HepG2 (cell line): ENCODE data around the gene CD248. TPM values are rescaled to one million over a fixed set of nuclear protein-coding genes. Genes with fewer than 3 reads are reported as not detected.

Experiments used
- ARNT ChIP-seq: fragments of 450-650 bp; IDR thresholded peaks from 2 replicates; pipeline ENCODE4 v1.6.1; 2017
- CENPX ChIP-seq: sonication (generic); formaldehyde crosslinking; IDR thresholded peaks from 2 replicates; pipeline ENCODE4 v1.9.0; 2021; ENCODE audit warnings: mild to moderate bottlenecking, missing genetic modification reagents, moderate library complexity
- E2F2 ChIP-seq: sonication (generic); formaldehyde crosslinking; IDR thresholded peaks from 2 replicates; pipeline ENCODE4 v1.4.0; 2020; ENCODE audit warnings: missing genetic modification reagents, borderline replicate concordance
- KLF15 ChIP-seq: sonication (generic); formaldehyde crosslinking; IDR thresholded peaks from 2 replicates; pipeline ENCODE4 v1.8.1; 2023; ENCODE audit warnings: borderline replicate concordance, mild to moderate bottlenecking, inconsistent platforms, missing genetic modification reagents, mixed read lengths
- MLXIP ChIP-seq: sonication (generic); formaldehyde crosslinking; IDR thresholded peaks from 2 replicates; pipeline ENCODE4 v1.9.0; 2021; ENCODE audit warnings: missing genetic modification reagents, borderline replicate concordance
- NCOA5 ChIP-seq: sonication (generic); formaldehyde crosslinking; IDR thresholded peaks from 2 replicates; pipeline ENCODE4 v1.4.0; 2020; ENCODE audit warnings: missing genetic modification reagents
- NFE2L2 ChIP-seq: fragments of 150-350 bp; IDR thresholded peaks from 2 replicates; pipeline ENCODE4 v1.6.1; 2014; ENCODE audit warnings: low read length
- PCBP1 ChIP-seq: fragments of 200-400 bp; formaldehyde crosslinking; IDR thresholded peaks from 2 replicates; pipeline ENCODE4 v1.6.1; 2017; ENCODE audit warnings: mild to moderate bottlenecking, low read depth, low read length, borderline replicate concordance
- SIX1 ChIP-seq: sonication (generic); formaldehyde crosslinking; IDR thresholded peaks from 2 replicates; pipeline ENCODE4 v1.4.0; 2020; ENCODE audit warnings: missing genetic modification reagents, borderline replicate concordance
- SYNCRIP ChIP-seq: fragments of 200-400 bp; formaldehyde crosslinking; IDR thresholded peaks from 2 replicates; pipeline ENCODE4 v1.6.1; 2018; ENCODE audit warnings: mild to moderate bottlenecking, low read depth, low read length; ENCODE audit not compliant: insufficient read depth
- TRAFD1 ChIP-seq: sonication (generic); formaldehyde crosslinking; IDR thresholded peaks from 2 replicates; pipeline ENCODE4 v1.5.1; 2020; ENCODE audit warnings: missing genetic modification reagents, mild to moderate bottlenecking, borderline replicate concordance
- ZFP37 ChIP-seq: sonication (generic); formaldehyde crosslinking; IDR thresholded peaks from 2 replicates; pipeline ENCODE4 v1.4.0; 2020; ENCODE audit warnings: missing genetic modification reagents, borderline replicate concordance
- ZFP82 ChIP-seq: sonication (generic); formaldehyde crosslinking; IDR thresholded peaks from 2 replicates; pipeline ENCODE4 v1.5.1; 2020; ENCODE audit warnings: mild to moderate bottlenecking, missing genetic modification reagents, borderline replicate concordance
- ZNF281 ChIP-seq: sonication (generic); formaldehyde crosslinking; IDR thresholded peaks from 2 replicates; pipeline ENCODE4 v1.4.0; 2020; ENCODE audit warnings: missing genetic modification reagents, borderline replicate concordance
- polyA plus RNA-seq, 8 experiments: library from polyadenylated mRNA; depleted of rRNA in 3 of 8; stranded (reverse) in 7 of 8; unstranded in 1 of 8; fragments of >200 nt; fragmentation: Illumina TruSeq in 4 of 8; extraction: Trizol in 4 of 8; gene quantifications; 2 replicates each; pipeline versions ENCODE4 v1.2.1 to v1.2.3, GENCODE V29; 2011 to 2016; ENCODE audit warnings: low read depth in 4 of 8, missing spikeins in 1 of 8, mixed read lengths in 1 of 8; ENCODE audit not compliant: insufficient read depth in 1 of 8
- total RNA-seq, 5 experiments: library from RNA; depleted of rRNA; stranded (reverse); fragments of >200 nt; fragmentation: Illumina TruSeq; extraction: Trizol; gene quantifications; 2 replicates each; pipeline ENCODE4 v1.2.3, GENCODE V29; 2016; ENCODE audit warnings: low read depth in 1 of 5
- TF ChIP-seq, protein P1 (sequence below): sonication (generic); formaldehyde crosslinking; IDR thresholded peaks from 2 replicates; pipeline ENCODE4 v1.5.0; 2020; ENCODE audit warnings: missing genetic modification reagents
- TF ChIP-seq, protein P2 (sequence below): sonication (generic); formaldehyde crosslinking; IDR thresholded peaks from 2 replicates; pipeline ENCODE4 v1.4.0; 2020; ENCODE audit warnings: missing genetic modification reagents

The CD248 gene
- total and polyA plus RNA-seq, 2 of the 13 experiments (the other 11 are each of a cell fraction or from before 2014, with no cell fraction given) = 0.25 to 0.35 TPM

DNA sequence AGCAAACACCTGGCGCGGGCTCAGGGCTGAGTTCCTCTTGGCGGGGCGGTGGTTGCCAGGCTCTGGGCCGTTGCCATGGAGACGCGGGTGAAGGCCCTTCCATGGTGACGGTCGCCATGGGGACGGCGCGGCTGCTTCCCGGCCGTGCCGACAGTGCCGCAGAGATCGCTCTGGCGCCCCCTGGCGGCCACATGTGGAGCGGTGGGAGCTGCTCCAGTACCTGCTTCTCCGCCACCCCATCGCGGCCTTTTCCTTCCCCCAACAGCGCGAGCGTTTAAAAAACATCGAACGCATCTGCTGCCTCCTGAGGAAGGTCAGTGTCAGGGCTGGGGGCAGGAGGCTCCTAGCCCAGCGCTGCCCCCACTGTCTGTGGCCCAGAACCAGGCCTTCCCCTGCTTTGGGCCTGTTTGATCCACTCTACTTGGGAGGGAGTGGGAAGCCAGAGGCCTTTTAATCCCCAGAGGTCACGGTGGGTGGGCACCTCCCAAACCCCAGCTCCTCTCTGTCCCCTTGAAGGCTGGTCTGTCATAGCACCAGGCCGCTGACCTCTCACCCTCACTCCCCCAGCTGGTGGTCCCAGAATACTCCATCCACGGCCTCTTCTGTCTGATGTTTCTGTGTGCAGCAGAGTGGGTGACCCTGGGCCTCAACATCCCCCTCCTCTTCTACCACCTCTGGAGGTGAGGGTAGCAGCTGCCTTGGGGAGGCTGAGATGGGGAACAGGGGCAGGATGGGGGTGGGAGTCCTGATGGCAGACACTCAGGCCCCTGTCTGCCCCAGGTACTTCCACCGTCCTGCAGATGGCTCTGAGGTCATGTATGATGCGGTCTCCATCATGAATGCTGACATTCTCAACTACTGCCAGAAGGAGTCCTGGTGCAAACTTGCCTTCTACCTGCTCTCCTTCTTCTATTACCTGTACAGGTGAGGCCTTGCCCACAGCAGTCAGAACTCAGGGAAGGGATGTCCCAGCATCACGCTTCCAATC lies 34.1 kb downstream of the CD248 start (continued):
- no peak for TF ChIP-seq ARNT
- no peak for TF ChIP-seq KLF15
- TF ChIP-seq, protein P1, sequence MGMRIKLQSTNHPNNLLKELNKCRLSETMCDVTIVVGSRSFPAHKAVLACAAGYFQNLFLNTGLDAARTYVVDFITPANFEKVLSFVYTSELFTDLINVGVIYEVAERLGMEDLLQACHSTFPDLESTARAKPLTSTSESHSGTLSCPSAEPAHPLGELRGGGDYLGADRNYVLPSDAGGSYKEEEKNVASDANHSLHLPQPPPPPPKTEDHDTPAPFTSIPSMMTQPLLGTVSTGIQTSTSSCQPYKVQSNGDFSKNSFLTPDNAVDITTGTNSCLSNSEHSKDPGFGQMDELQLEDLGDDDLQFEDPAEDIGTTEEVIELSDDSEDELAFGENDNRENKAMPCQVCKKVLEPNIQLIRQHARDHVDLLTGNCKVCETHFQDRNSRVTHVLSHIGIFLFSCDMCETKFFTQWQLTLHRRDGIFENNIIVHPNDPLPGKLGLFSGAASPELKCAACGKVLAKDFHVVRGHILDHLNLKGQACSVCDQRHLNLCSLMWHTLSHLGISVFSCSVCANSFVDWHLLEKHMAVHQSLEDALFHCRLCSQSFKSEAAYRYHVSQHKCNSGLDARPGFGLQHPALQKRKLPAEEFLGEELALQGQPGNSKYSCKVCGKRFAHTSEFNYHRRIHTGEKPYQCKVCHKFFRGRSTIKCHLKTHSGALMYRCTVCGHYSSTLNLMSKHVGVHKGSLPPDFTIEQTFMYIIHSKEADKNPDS (CRISPR knock-in tag) = no peak
- TF ChIP-seq MLXIP (CRISPR knock-in tag) = no peak
- TF ChIP-seq TRAFD1 (CRISPR knock-in tag) = no peak
- TF ChIP-seq E2F2 (CRISPR knock-in tag) = no peak
- no peak for TF ChIP-seq SYNCRIP
- TF ChIP-seq ZNF281 (CRISPR knock-in tag) = no peak
- no peak for TF ChIP-seq NFE2L2
- TF ChIP-seq, protein P2, sequence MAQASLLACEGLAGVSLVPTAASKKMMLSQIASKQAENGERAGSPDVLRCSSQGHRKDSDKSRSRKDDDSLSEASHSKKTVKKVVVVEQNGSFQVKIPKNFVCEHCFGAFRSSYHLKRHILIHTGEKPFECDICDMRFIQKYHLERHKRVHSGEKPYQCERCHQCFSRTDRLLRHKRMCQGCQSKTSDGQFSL (CRISPR knock-in tag) = no peak
- no peak for TF ChIP-seq CENPX (CRISPR knock-in tag)
- TF ChIP-seq PCBP1 = 0 out of 2 replicates have a peak, but pooled peaks have one; percentile 90
- TF ChIP-seq SIX1 (CRISPR knock-in tag) = no peak
- TF ChIP-seq ZFP82 (CRISPR knock-in tag) = no peak
- no peak for TF ChIP-seq NCOA5
- no peak for TF ChIP-seq ZFP37 (CRISPR knock-in tag)
